Nucleus accumbens (tissue), 56 donors: ENCODE measurements around the gene MARCHF7.
"Not testable (repeated sequence)": the region's sequence is repeated elsewhere in the genome, so short reads cannot be mapped to it uniquely, and the experiment has no call there.

Experiments used
- DNase-seq, 56 donors: peaks; one replicate each; lab custom pipeline; 2025; lab: John Stamatoyannopoulos, UW

The MARCHF7 gene, protein sequence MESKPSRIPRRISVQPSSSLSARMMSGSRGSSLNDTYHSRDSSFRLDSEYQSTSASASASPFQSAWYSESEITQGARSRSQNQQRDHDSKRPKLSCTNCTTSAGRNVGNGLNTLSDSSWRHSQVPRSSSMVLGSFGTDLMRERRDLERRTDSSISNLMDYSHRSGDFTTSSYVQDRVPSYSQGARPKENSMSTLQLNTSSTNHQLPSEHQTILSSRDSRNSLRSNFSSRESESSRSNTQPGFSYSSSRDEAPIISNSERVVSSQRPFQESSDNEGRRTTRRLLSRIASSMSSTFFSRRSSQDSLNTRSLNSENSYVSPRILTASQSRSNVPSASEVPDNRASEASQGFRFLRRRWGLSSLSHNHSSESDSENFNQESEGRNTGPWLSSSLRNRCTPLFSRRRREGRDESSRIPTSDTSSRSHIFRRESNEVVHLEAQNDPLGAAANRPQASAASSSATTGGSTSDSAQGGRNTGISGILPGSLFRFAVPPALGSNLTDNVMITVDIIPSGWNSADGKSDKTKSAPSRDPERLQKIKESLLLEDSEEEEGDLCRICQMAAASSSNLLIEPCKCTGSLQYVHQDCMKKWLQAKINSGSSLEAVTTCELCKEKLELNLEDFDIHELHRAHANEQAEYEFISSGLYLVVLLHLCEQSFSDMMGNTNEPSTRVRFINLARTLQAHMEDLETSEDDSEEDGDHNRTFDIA

DNA sequence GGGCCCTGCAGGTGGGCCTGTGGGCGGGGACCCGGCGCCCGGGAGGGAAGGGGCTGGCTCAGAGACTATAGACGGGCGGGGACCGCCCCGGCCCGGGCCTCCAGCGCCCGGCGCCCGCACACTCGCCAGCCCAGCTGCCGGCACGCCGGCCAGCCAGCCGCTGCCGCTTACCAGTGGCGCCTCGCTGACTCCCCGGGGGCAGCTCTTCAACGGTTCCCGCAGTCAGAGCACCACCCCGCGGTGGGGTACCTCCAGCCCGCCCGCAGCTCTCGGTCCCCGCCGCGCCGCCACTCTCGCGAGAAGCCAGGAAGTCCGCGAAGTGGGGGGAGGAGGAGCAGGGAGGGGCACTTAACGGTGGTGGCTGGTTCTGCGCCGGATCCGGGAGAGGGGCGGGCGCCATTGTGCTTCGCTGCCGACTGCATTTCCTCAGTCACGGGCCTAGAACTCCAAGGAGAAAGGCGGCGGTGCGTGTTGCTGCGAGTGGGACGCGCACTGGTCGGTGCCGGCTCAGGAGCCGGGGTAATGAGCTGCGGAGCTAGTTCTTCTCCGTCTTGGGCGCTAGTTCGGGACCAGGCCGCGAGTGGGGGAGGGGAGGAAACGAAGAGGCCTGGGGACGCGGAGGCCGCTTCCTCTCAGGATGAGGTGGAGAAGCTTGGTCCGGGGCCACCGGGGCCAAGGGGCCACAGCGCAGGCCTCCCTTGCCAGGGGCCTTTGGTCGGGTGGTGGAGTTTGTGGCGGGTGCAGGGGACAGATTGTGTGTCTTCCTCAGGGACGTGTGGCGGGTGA, at the start of gene MARCHF7:
MARCHF7 (plus strand) TSS at position 364 of the 786 bp plus-strand sequence. CDS start 16,517 bp downstream, outside the sequence.
- peak in 55 of 56 donors; percentile 64 to 97 (median 92) for DNase-seq

GRCh38 chr2:159667423-159667822, 44.9 kb upstream of the MARCHF7 start:
- DNase-seq = not testable (repeated sequence)

DNA sequence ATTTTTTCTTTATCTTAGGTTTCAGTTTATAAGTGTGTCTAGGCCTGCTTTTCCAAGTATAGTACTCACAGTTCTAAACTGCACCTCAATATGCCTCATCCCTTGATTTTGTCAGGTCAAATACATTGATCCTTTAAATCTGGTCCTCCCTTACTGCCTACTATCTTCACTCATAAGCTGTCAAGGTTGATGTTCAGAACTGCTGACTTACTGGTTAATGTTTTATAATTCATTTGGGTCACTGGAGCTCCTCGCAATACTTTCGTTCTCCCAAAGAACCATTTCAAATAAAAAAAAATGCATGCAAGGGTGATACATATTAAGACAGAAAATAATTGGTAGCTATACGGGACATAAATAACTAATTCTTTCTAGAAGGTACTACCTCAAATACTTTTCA, 41.3 kb upstream of the MARCHF7 start:
- no peak for DNase-seq

DNA sequence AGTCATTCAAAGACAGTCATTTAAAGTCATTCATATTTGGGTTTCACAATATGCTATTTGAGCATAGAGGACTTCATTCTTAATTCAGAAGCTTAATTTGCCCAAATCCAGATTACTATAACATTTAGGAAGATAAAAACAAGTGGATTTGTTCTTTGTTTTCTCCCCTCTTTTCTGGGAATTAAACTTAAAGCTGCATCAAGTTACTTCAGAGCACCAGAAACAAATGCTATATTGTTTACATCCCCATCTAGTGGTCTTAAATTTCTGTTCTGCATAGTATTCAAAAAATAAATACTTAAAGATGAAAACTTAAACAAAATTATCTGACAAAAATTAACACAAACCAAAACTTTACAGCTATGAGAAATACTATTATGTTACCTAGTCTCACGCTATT, 34.7 kb upstream of the MARCHF7 start:
- DNase-seq = no peak

- no peak for DNase-seq
Measured at GRCh38 chr2:159680692-159681091, 31.6 kb upstream of the MARCHF7 start.

- no peak for DNase-seq
Measured at GRCh38 chr2:159683817-159684216, 28.5 kb upstream of the MARCHF7 start.

DNA sequence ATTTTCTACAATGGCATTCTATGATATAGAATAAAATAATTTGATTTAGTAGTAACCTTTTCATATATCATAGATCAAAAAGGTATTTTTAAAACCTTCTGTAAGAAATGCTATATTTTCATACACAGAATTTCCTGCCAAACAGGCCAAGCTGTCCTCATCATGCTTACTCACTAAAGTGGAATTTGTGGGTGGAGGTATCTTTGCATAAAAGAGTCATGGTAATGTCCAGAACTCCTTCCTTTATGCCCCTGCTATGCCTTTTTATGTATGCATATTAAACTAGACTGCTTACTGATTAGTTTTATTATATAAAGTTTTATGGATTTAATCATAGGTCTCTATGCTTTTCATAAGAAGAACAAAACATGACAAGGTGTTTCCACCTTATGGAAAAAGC, 27.5 kb upstream of the MARCHF7 start:
- DNase-seq = no peak

DNA sequence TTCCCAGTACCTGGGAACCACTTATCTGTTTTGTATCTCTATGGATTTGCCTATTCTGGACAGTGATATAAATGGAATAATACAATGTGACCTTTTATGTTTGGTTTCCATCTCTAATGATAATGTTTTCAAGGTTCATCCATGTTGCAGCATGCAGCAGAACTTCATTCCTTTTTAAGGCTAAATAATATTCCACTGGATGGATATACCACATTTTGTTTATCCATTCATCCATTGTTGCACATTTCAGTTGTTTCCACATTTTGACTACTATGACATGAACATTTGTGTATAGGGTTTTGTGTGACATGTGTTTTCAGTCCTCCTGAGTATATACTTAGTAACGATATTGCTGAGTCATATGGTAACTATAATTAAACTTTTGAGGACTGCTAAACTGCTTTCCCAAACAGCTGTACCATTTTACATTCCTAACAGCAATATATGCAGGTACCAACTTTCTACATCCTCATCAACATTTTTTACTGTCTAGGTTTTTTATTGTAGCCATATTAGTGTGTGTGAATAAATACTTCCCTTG, 17.7 kb upstream of the MARCHF7 start:
- no peak for DNase-seq

DNA sequence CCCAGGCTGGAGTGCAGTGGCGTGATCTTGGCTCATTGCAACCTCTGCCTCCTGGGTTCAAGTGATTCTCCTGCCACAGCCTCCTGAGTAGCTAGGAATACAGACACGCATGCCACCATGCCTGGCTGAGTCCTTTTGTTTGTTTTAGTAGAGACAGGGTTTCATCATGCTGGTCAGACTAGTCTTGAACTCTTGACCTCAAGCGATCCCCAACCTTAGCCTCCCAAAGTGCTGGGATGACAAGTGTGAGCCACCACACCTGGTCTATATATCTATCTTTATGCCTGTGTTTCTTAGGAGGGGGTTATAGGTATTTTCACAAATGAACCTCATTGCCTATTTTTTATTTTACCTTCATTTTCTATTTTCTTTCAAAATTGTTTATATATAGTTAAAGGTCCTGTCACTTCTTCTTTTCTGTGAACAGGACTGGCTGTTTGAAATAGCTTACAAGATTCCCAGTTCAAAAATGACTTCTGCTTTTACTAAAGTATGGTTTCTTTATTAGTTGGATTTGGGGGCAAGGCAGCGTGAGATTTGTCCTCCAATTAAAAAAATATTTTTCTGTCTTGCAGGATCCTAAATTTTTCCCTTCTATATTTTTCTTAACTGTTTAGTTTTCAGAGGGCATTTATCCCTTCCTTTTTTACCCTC, 16.4 kb upstream of the MARCHF7 start:
- DNase-seq = no peak

DNA sequence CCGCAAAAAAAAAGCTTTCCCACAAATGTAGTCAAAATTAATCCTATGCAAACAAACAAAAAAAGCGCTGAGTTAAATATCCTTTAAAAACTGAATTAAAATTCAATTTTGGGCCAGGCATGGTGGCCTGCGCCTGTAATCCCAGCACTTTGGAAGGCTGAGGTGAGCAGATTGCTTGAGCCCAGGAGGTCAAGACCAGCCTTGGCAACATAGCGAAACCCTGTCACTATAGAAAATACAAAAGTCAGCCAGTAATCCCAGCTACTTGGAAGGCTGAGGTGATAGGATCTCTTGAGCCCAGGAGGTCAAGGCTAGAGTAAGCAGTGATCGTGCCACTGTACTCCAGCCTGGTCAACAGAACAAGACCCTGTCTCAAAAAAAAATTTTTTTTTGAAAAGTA, 8.8 kb upstream of the MARCHF7 start:
- no peak for DNase-seq

DNA sequence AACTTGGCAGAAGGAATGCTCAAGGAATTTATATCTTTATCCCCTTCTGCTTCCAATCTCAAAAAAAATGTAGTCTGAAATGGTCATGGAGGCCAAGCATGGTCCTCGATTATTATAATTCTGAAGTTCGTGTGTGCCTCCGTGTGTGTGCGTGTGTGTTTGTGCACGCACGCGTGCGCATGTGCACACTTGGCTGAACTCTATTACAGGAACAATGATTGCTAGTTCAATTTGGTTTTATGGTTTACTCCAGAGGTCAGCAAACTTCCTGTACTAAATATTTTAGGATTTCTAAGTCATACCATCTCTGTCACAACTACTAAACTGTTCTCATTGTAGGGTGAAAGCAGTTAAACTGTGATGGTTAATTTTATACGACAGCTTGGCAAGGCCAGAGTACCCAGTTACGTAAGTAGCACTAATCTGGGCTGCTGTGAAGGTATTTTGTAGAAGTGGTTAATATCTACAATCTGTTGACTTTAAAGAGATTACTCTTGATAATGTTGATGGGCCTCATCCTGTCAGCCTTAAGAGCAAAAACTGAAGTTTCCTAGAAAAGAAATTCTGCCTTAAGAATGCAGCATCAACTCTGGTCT, 5.8 kb upstream of the MARCHF7 start:
- no peak for DNase-seq

DNA sequence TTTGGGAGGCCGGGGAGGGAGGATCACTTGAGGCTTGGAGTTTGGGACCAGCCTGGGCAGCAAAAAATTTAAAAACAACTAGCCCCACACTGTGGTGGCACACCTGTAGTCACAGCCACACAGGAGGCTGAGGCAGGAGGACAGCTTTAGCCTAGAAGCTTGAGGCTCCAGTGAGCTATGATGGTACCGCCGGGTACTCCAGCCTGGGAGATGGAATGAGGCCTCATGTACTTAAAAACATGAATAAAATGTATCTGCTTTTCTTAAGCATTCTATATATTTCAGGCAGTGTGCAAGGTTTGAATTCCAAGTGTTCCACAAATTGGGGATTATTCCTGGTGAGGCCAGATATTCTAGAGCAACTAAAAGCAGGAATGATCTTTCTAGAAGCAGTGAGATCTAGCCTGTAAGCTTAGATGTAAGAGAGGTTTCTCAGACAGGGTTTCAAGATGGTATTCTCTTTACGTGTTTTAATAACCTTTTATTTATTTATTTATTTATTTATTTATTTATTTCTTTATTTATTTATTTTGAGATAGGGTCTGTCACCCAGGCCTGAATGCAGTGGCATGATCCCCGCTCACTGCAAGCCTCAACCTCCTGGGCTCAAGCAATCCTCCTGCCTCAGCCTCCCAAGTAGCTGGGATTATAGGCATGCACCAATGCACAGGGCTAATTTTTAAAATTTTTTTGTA, 4.1 kb upstream of the MARCHF7 start:
- DNase-seq = no peak

- no peak for DNase-seq
Measured at GRCh38 chr2:159710601-159711180, 1.6 kb upstream of the MARCHF7 start.

DNA sequence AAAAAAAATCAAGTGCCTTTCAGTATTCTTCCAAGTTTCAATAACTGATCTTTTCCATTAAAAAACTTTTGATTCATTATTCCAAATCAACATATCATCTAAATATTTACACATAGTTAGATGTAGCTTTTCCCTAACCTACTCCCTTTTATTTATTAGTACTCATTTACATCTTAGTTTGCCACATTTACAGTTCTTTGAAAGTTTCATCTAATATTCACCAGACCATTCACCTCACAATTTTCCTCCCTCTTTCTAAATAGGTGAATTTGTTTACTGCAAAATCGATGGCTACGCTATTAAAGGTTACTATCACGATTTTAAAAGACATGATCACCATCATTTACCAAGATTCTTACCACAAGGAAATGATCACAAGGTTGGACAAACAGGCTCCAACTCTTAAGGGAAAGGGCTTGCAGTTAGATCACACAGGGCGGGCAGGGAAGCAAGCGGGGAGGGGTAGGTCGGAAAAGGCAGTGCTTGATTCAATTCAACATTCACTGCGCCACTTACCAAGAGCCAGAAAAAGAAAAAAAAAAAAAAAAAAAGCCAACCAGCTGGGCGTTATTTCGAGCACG, 654 bp upstream of the MARCHF7 start:
- DNase-seq = peak in 2 of 56 donors; percentile 35 to 52

DNA sequence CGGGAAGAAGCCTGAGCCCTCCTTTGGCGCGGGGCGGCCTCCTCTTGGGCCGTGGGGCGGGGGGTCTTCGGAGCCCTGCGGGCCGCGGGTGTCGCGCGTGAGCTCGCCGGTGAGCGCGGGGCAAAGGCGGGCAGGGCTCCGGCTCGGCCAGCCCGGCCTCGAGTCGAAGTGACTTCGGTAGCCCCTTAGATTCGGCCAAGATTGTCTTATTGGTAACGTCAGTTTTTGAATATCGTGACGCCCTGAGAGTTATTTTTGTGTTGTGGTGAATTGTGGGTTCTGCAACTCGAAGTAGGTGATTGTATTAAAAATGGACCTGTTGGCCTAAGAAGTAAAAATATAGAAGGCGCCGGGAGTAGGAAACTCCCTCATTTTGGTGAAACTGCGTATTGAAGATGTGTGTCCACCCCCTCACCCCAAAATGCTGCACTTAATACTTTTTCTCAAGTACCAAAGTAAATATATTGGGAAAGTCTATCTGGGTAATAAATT, 669 bp downstream of the MARCHF7 start:
- peak in 3 of 56 donors; percentile 40 to 60 (median 59) for DNase-seq

- DNase-seq = no peak
Measured at GRCh38 chr2:159713631-159714246, 1.4 kb downstream of the MARCHF7 start.

DNA sequence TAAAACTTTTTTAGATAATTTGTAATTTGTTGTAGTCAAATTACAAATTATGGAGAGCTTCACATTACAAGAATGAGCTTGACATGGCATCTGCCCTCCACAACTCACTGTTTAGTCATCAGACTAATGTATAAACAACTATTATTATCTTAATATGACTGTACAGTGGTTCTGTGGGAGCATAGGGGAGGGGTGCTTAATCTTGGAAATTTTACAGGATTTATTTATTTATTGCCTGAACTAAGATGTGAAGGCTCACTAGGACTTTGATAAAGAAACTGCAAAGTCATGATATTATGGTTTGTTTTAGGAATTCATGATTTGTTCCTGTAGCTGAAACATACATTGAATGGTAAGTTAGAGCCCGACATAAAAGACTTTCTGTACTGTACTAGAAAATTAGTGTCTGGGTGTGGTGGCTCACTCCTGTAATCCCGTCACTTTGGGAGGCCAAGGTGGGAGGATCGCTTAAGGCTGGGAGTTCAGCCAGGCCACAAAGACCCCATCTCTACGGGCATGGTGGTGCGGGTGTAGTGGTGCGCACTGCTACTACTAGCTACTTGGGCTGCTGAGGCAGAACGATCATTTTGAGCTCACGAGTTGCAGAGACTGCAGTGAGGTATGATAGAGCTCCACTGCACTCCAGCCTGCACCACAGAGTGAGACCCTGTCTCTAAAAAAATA, 2.1 kb downstream of the MARCHF7 start:
- DNase-seq = no peak
